ENCODE results near the gene LGALS16.
"Not testable (repeated sequence)": the region's sequence is repeated elsewhere in the genome, so short reads cannot be mapped to it uniquely, and the experiment has no call there.

The LGALS16 gene

DNA sequence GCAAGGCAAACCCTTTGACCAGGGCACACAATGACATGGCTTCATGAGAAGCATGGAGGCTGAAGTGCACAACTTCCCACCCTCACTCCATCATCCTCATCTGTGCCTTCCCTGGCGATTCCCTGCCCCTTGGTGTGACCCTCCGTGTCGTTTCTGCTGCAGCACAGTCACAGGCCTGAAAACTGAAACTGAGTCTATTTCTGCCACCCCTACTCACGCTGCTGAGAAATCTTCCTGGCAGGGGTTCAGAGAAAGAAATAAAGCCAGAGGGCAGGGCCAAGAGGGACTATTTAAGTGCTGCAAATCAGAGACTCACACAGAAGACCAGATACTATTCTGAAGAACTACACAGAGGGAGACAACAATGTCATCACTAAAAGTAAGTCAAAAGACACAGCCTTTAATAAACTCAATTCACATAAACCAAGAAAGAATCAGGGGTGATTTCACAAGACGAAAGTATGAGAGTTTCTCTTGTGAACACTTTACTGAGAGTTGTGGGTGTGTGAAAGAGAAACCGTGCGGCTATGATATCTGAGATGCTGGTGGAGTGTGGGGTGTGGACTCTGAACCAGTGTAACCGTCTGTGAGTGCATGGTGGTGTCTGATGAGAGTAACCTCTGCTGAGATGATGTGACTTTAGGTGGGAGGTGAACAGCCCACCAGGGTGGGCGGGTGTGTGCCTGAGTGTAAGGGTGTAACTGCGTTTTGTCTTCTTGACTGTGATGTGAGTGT, 23.5 kb downstream of the LGALS16 start:
- no peak for DNase-seq

DNA sequence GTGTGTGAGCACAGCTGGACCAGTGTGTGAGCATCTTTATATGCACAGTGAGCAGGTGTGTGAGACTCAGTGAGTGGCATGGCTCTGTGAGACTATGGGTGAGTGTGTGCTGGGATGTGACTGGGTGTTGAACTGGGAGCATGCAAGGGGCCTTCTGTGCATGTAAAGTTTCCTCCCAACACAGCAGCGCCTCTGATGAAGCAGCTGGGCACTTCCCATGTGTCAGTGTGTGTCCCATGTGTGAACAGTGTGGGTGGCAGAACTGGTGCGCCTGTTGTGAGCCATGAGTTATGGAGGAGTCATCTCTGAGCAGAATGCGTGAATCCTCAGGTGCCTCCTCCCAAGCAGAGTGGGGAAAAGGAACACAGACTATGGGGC, 24.1 kb downstream of the LGALS16 start:
- no peak for DNase-seq

DNA sequence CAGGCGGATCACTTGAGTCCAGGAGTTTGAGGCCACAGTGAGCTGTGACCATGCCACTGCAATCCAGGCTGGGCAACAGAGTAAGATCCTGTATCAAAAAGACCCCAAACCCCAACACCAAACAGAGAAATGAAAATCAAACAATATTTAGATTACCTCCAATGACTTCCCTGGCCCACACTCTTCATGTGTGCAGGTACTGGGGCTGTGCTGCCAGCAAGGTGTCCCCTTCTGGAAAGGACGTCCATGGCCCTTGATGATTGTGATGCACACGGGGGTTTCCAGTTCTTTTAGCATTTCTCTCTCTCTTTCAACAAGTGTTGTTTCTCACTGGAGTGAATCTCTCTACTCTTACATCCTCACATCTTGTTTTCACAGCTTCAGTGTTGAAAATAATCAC, 24.9 kb downstream of the LGALS16 start:
- no peak for DNase-seq

DNA sequence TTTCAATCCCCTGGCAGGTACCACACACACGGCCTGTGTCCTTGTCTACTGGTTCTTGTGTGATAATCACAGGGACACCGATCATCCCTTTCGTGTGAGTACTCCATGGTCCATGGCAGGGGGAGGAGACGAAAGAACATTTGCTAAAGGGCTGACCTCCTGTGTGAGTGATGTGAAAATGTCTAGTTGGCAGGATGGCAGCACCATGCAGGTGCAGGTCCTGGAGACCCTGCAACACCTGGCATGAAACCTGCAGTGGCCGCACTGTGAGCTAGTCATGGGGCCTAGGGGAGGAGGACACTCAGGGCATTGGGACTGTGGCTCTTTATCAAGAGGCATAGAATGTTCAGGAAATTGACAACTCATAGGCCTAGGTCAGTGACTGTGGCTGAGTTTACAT, 25.7 kb downstream of the LGALS16 start:
- no peak for DNase-seq

DNA sequence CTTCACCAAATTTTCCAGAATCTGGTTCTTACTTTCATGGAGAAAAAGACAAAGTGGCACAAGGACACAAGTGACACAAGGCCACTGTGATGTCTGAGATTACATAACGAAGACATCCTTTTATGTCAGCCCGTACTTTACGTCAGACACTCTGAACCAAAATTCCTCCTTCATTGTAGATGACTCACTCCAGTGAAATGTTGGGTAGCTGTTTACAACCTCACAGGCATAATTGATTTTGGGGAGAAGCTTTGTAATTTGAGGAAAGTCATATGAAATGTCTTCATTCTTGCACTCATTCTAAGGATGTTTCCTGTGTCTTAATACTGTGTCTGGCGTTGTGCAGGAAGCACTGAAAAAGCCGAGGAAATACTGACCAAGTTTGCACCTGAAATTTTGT, 28.6 kb downstream of the LGALS16 start:
- DNase-seq = no peak

DNA sequence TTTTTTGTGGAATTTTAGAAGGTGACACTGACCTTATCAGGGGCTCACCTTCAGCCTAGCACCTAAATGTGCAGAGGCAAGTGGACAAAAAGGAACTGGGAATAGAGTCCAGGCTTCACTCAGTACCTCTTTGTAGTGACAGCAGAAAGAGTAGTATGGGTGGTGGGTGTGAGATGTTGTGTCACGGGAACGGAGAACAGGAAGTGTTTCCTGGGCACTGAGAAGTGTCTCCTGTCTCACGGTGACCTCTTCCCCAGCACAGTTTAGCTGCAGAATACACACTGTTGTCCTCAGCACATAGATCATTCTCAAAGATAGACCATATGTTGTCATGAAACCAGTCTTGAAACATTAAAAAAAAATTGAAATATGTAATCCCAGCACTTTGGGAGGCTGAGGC, 31.0 kb downstream of the LGALS16 start:
- no peak for DNase-seq

DNA sequence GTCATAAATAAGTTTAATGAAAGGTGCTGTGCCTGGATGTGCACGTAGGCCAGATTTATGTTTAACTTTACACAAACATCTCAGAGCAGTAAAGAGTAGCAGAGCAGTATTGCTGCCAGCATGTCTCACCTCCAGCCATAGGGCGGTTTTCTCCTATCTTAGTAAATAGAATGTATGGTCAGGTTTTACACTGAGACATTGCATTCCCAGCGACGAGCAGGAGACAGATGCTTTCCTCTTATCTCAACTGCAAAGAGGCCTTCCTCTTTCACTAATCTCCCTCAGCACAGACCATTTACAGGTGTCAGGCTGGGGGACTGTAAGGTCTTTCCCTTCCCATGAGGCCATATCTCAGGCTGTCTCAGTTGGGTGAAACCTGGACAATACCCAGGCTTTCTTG, 32.9 kb downstream of the LGALS16 start:
- not testable (repeated sequence) for DNase-seq

DNA sequence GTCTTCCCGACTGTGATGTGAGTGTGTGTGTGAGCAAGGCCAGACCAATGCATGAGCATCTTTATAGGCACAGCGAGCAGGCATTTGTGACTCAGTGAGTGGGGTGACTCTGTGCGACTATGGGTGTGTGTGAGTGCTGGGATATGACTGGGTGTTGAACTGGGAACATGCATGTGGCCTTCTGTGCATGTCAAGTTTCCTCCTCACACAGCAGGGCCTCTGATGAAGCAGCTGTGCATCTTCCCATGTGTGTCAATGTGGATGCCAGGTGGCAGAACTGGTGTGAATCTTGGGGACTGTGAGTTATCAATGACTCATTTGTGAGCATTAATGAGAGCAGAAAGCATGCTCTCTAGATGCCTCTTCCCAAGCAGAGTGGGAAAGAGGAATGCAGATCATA, 36.5 kb downstream of the LGALS16 start:
- no peak for DNase-seq

DNA sequence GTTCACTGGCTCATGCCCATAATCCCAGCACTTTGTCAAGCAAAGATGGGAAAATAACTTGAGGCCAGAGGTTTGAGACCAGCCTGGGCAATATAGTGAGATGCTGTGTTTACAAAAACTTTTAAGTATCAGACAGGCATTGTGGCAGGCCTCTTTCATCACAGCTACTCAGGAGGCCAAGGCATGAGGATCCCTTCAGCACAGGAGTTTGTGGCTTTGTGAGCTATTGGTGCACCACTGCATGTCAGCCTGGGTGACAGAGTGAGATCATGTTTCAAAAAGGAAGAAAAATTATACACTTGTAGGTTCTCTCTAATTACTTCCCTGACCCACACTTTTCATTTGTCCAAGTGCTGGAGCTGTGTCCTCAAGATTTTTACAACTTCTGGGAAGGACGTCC, 37.1 kb downstream of the LGALS16 start:
- no peak for DNase-seq

DNA sequence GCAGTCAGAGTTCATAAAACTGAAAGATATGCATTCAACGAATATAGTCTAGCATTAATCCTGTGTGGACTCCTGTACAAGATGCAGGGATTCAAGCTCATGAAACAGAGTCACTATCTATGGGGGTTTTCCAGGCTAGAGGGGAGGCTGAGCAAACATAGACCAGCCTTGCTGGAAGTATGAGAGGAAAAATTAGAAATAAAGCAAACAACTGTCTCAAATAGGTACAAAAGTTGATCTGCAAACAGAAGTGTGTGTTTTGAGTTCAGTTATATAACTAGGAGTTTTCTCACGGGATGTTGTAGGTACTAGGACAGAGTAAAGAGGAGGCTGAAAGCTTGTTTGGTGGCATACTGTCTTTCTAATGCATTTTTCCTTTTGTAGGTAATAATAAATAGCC, 40.0 kb downstream of the LGALS16 start:
- DNase-seq = no peak

DNA sequence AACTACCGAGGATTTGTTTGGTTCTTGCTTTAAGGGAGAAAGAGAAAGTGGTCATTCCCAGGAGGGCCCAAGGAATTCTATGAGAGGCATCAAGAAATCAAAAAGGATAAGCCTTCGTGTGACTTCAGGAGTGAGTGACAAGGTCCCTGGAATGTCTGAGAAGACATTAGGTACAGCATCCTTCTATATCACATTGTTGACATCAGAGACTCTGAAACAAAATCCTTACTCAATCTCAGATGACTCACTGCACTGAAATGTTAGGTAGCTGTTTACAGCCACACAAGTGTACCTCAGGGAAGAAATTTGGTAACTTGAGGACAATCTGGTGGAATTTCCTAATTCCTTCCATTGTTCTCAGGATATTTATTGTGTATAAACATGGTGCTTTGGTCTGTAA, 40.7 kb downstream of the LGALS16 start:
- DNase-seq = no peak

DNA sequence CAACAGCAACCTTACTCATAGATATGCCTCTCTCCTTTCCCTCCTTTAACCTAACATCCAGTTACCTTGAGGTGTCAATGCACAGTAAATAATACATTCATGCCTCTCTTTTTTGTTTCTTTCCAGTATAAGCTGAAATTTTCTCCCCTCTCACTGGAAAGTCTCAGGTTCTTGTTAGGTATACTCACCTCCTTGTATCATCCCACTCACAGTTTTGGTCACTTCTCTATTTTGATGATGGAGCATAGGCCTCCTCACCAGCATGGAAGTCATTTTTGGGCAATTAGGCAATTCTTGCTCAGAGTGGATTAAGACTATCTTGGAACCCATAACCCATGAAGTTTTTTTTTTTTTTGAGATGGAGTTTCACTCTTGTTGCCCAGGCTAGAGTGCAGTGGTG, 42.8 kb downstream of the LGALS16 start:
- DNase-seq = no peak

DNA sequence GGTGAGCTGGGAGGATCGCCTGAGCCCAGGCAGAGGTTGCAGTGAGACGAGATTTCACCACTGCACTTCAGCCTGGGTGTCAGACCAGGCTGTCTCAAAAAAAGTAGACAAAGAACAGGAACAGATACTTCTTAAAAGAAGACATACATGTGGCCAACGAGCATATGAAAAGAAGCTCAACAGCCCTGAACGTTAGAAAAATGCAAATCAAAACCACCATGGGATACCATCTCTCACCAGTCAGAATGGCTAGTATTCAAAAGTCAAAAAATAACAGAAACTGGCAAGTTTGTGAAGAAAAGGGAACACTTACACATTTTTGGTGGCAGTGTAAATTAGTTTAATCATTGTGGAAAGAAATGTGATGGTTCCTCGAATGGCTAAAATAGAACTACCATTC, 45.6 kb downstream of the LGALS16 start:
- DNase-seq = no peak

DNA sequence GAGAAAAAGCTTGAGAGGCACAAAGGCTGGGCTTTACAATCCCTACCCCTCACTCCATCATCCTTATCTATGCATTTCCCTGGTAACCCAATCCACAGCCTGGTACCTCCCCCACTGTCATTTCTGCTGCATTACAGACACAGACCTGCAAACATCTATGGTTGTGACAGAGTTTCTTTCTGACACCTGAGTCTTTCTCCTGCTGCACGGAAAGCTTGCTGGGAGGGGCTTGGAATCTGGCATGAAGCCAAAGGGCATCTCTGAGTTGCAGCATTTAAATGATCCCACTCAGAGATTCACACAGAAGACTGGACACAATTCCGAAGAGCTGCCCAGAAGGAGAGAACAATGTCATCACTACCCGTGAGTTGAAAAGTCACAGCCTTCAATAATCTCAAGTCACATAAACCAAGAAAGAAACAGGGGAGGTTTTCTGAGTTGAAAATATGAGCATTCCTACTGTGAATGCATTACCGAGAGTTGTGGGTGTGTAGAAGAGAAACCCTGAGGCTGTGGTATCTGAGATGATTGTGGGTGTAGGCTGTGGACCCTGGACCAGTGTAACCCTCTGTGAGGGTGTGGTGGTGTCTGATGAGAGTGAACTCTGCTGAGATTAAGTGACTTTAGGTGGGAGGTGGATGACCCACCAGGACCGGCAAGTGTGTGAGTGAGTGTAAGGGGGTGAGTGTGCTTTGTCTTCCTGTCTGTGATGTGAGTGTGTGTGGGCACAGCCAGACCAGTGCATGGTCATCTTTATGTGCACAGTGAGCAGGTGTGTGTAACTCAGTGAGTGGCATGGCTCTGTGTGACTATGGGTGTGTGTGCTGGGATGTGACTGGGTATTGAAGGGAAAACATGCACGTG, 48.7 kb downstream of the LGALS16 start, which contains the start of gene LGALS14:
Gene LGALS14, plus strand, starts transcription at position 301 of the 864 bp plus-strand sequence. Its CDS starts 48 bp downstream, at position 349.
- DNase-seq = no peak

DNA sequence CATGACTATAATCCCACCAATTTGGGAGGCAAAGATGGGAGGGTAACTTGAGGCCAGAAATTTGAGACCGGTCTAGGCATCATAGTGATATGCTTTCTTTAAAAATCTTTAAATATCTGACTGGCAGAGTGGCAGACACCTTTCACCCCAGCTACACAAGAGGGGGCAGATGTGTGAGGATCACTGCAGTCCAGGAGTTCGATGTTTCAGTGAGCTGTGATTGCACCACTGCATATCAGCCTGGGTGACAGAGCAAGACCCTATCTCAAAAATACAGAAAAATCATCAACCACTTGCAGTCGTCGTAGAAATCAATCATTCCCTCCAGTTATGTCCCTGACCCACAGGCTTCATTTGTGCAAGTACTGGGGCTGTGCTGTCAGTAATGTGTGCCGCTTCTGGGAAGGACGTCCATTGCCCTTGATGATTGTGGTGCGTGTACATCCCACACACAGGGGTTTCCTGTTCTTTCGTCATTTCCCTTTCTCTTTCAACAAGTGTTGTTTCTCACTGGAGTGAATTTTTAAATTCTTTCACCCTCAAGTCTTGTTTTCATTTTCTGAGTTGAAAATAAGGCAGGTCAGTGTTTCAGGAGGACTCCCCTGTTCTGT, 50.0 kb downstream of the LGALS16 start:
- no peak for DNase-seq

DNA sequence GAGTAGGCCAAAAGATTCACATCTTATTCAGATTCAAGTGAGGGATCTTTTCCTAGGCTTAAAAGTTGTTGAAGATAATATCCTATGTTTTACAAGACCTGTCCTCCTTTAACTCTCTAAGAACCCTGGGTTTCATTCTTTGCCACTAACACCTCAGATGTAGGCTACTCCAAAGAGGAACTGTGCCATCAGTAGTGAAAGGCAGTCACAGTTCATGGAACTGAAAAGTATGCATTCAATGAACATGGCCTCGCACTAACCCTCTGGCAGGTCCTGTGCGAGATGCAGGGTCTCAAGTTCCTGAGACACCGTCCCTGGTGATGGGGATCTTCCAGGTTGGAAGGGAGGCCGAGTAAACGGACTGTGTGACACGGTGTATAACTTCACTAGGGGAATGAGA, 52.9 kb downstream of the LGALS16 start:
- DNase-seq = no peak

DNA sequence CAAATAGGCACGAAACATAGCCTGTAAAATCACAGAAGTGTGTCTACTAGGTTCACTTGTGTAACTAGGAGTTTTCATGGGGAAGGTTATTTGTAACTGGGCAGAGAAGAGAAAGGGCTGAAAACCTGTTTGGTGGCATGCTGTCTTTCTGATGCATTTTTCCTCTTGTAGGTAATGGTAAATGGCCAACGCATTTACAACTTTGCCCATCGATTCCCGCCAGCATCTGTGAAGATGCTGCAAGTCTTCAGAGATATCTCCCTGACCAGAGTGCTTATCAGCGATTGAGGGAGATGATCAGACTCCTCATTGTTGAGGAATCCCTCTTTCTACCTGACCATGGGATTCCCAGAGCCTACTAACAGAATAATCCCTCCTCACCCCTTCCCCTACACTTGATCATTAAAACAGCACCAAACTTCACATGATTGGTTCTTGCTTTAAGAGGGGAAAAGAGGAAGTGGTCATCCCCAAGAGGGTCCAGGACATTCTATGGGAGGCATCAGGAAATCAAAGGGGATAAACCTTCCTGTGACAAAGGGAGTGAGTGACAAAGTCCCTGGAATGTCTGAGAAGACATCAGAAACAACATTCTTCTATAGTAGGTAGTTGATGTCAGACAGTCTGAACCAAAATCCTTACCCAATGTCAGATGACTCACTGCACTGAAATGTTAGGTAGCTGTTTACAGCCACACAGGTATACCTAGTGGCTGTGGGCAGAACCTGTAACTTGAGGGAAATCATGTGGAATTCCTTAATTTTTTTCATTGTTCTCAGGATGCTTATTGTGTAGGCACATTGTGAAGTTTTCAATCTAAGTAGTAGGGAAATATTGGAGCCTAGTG, 53.5 kb downstream of the LGALS16 start:
- DNase-seq = no peak

Data from DMS79 treated with DMSO at 0.1 percent for 48 hours (cell line).